Adrenal gland (tissue), 12 donors: ENCODE results near the gene TDRD10. TPM values are rescaled to one million over a fixed set of nuclear protein-coding genes. Genes with fewer than 3 reads are reported as not detected.

Source experiments
- DNase-seq, 7 donors: peaks; one replicate each; pipeline ENCODE4 v3.0.0-alpha.2; 2019 to 2020
- H3K27ac ChIP-seq, 5 donors: fragments of 200-600 bp; sonication (generic) in 4 of 5; 1 replicate in 3 of 5; 2 replicates in 2 of 5; pipeline versions ENCODE4 v1.5.1 to v1.8.0; 2016 to 2020; ENCODE audit warnings: mild to moderate bottlenecking in 1 of 5
- H3K27me3 ChIP-seq: fragments of 200-600 bp; 2 replicates; pipeline ENCODE4 v1.8.0; 2021
- H3K36me3 ChIP-seq, 2 donors: fragments of 200-600 bp; replicated peaks in 1 of 2; 1 replicate in 1 of 2; 2 replicates in 1 of 2; pipeline versions ENCODE4 v1.5.1 to v1.8.0; 2018 to 2022
- H3K4me1 ChIP-seq, 2 donors: fragments of 200-600 bp; replicated peaks in 1 of 2; 1 replicate in 1 of 2; 2 replicates in 1 of 2; pipeline versions ENCODE4 v1.5.1 to v1.8.0; 2018 to 2021
- H3K4me3 ChIP-seq, 4 donors: fragments of 200-600 bp; sonication (generic) in 3 of 4; one replicate each; pipeline ENCODE4 v1.5.1; 2016 to 2018
- H3K9me3 ChIP-seq, 3 donors: fragments of 200-600 bp; sonication (generic) in 1 of 3; replicated peaks in 1 of 3; 1 replicate in 2 of 3; 2 replicates in 1 of 3; pipeline versions ENCODE4 v1.5.1 to v1.8.0; 2016 to 2021
- CTCF ChIP-seq, 6 experiments: fragments of 450-650 bp in 4 of 6; fragments of 200-600 bp in 2 of 6; sonication (generic) in 1 of 6; IDR thresholded peaks; 1 replicate in 5 of 6; 2 replicates in 1 of 6; pipeline versions ENCODE4 v1.5.1 to v1.8.0; 2016 to 2021; ENCODE audit warnings: antibody characterized with exemption in 6 of 6, mild to moderate bottlenecking in 2 of 6, moderate library complexity in 1 of 6
- POLR2A ChIP-seq, 2 donors: fragments of 450-650 bp; IDR thresholded peaks; one replicate each; pipeline ENCODE4 v1.6.1; 2017; ENCODE audit warnings: antibody characterized with exemption in 2 of 2, mild to moderate bottlenecking in 2 of 2, moderate library complexity in 1 of 2
- WGBS, 4 donors: extraction: QIAGEN DNeasy Blood & Tissue Kit in 2 of 4; methylation state at CpG; one replicate each; pipeline versions ENCODE4 v1.1.5 to v1.1.7; 2013 to 2017; 5-methylcytosine and 5-hydroxymethylcytosine counted together
- intact Hi-C, 2 donors: fragments of 100-400 bp; cut with DNase I; formaldehyde crosslinking; loops; one replicate each; pipeline versions ENCODE4 v1.14.1 to v1.15.0; 2022 to 2023
- polyA plus RNA-seq, 3 donors: library from polyadenylated mRNA; stranded (reverse); fragments of 200-250 nt in 2 of 3; fragments of 350-450 nt in 1 of 3; fragmentation: Illumina TruSeq in 1 of 3; extraction: RNeasy Lipid Tissue Mini Kit (QIAGEN cat#74804) in 1 of 3; gene quantifications; one replicate each; pipeline ENCODE4 v1.2.3, GENCODE V29; 2013 to 2014
- total RNA-seq, 9 donors: library from RNA; depleted of rRNA in 4 of 9; stranded (reverse); fragments of >200 nt in 4 of 9; fragments of 120-200 nt in 1 of 9; fragmentation: NEBNext Ultra II Directional in 1 of 9; extraction: Animal tissue kit (Norgen Biotek cat#: 25700) in 1 of 9; gene quantifications; one replicate each; pipeline versions ENCODE4 v1.1.0 to v1.2.4, GENCODE V29; 2013 to 2023
- donor health status: healthy with polysubstance abuse.
- donor health status: Bipolar disorder and iron deficiency.
- donor health status: DM: yes; HTN: yes; CAD: no.
- donor health status: DM: no; HTN: no; CAD: no.
- donor health status: DM: no; HTN: no; CAD: no.
- donor health status: DM: yes; HTN: yes; CAD: no.

TDRD10 gene
- total and polyA plus RNA-seq, 12 donors, result 0.55 to 24.9 (median 3.6) TPM; not detected in 1

GRCh38 chr1:154467434-154468102, 34.5 kb upstream of the TDRD10 start:
- peaks cover 7 to 26% of the 10 kb centered on the region in 2 donors for H3K4me1 ChIP-seq
- no peak overlapping the region for H3K27ac ChIP-seq

GRCh38 chr1:154468535-154469250, 33.3 kb upstream of the TDRD10 start:
- no peaks in the 10 kb centered on the region for H3K27me3 ChIP-seq
- H3K9me3 ChIP-seq, result no peaks in the 10 kb centered on the region
- H3K36me3 ChIP-seq, result no peaks in the 10 kb centered on the region
- no peak overlapping the region for H3K4me3 ChIP-seq
- intact Hi-C loops, result no loop called here
- no peak for TF ChIP-seq POLR2A (IDR thresholded peaks at IDR 0.05)
- no peak for TF ChIP-seq CTCF (IDR thresholded peaks at IDR 0.05)
- H3K4me1 ChIP-seq, result peaks cover under 1 to 15% of the 10 kb centered on the region in 2 donors
- DNase-seq, result no peak
- 75 to 93% (median 81%) methylated on average over 5 to 12 of the region's 12 CpGs for WGBS, 4 donors
- H3K27ac ChIP-seq, result no peak overlapping the region

More at GRCh38 chr1:154467434-154468102, 34.5 kb upstream of the TDRD10 start:
- no peak for TF ChIP-seq POLR2A (IDR thresholded peaks at IDR 0.05)
- no peak for TF ChIP-seq CTCF (IDR thresholded peaks at IDR 0.05)
- Histone ChIP-seq H3K27me3 (no peaks in the 10 kb centered on the region), H3K4me3 (no peak overlapping the region), H3K9me3 (no peaks in the 10 kb centered on the region), H3K36me3 (no peaks in the 10 kb centered on the region)
- no peak for DNase-seq
- WGBS, 4 donors, result 91 to 95% (median 93%) methylated on average over 11 of the region's 11 CpGs
- intact Hi-C loops, result no loop called here

- Histone ChIP-seq H3K36me3 (no peaks in the 10 kb centered on the region), H3K9me3 (no peaks in the 10 kb centered on the region), H3K4me1 (peaks cover 0 to 12% of the 10 kb centered on the region in 2 donors), H3K27me3 (no peaks in the 10 kb centered on the region), H3K27ac (no peak overlapping the region), H3K4me3 (no peak overlapping the region)
- no peak for DNase-seq
- TF ChIP-seq CTCF (IDR thresholded peaks at IDR 0.05) (no peak), POLR2A (IDR thresholded peaks at IDR 0.05) (no peak)
- WGBS, 4 donors, result 93 to 99% (median 97%) methylated on average over 8 to 10 of the region's 10 CpGs
- intact Hi-C loops, result loop anchor here (10.0 kb wide), 2 partner anchors 65 to 405 kb away; partner anchors contain the start of genes IL6R (in 1 of the 2) and KCNN3 (in 1 of the 2)
Measured at GRCh38 chr1:154469844-154470560, 32.0 kb upstream of the TDRD10 start.

GRCh38 chr1:154471304-154471703, 30.7 kb upstream of the TDRD10 start:
- H3K9me3 ChIP-seq, result no peaks in the 10 kb centered on the region
- no peaks in the 10 kb centered on the region for H3K27me3 ChIP-seq
- no peak for TF ChIP-seq CTCF (IDR thresholded peaks at IDR 0.05)
- no peak for TF ChIP-seq POLR2A (IDR thresholded peaks at IDR 0.05)
- H3K4me1 ChIP-seq, result peaks cover 0 to 6% of the 10 kb centered on the region in 2 donors
- no peak overlapping the region for H3K27ac ChIP-seq
- no peak for DNase-seq
- WGBS, 4 donors, result 72 to 92% (median 78%) methylated on average over 2 of the region's 2 CpGs
- H3K36me3 ChIP-seq, result no peaks in the 10 kb centered on the region
- H3K4me3 ChIP-seq, result no peak overlapping the region
- intact Hi-C loops, result loop anchor here (10.0 kb wide), 2 partner anchors 67 to 403 kb away; partner anchors contain the start of genes IL6R (in 1 of the 2) and KCNN3 (in 1 of the 2)
